Measurements from ENCODE around the gene ADGRD2.

DNA sequence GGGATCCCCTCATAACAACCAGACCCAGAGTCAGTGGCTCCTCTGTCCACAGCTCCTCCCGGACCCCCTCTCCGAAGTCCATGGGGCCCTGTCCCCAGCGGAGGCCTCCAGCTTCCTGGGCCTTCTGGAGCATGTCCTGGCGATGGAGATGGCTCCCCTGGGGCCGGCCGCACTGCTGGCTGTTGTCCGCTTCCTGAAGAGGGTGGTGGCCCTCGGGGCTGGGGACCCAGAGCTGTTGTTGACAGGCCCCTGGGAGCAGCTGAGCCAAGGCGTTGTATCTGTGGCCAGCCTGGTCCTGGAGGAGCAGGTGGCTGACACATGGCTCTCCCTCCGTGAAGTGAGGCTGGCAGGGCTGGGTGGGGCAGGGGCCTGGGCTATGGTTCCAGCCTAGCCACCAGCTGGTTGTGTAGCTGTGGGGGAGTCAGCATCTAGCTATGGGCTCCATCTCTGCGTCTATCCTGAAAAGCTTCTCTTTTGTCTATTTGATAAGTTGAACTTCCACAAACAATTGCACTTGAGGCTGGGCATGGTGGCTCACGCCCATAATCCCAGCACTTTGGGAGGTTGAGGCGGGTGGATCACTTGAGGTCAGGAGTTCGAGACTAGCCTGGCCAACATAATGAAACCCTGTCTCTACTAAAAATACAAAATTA lies 4.7 kb downstream of the ADGRD2 start:
- TF ChIP-seq, protein P1, sequence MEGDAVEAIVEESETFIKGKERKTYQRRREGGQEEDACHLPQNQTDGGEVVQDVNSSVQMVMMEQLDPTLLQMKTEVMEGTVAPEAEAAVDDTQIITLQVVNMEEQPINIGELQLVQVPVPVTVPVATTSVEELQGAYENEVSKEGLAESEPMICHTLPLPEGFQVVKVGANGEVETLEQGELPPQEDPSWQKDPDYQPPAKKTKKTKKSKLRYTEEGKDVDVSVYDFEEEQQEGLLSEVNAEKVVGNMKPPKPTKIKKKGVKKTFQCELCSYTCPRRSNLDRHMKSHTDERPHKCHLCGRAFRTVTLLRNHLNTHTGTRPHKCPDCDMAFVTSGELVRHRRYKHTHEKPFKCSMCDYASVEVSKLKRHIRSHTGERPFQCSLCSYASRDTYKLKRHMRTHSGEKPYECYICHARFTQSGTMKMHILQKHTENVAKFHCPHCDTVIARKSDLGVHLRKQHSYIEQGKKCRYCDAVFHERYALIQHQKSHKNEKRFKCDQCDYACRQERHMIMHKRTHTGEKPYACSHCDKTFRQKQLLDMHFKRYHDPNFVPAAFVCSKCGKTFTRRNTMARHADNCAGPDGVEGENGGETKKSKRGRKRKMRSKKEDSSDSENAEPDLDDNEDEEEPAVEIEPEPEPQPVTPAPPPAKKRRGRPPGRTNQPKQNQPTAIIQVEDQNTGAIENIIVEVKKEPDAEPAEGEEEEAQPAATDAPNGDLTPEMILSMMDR (IDR thresholded peaks at IDR 0.05; ENCODE audit: low read depth, low read length): no peak
- TF ChIP-seq EZH2phosphoT487 (IDR thresholded peaks at IDR 0.05; ENCODE audit: low read depth): no peak

Measured in OCI-LY3 (cell line).